Gastroesophageal sphincter (tissue), 3 donors: ENCODE measurements around the gene MTLN.

ENCODE experiments used
- CTCF ChIP-seq, 4 experiments: fragments of 200-600 bp in 2 of 4; fragments of 450-650 bp in 2 of 4; sonication (generic) in 1 of 4; IDR thresholded peaks; one replicate each; pipeline ENCODE4 v1.5.1; 2017 to 2019; ENCODE audit warnings: antibody characterized with exemption in 4 of 4, mild to moderate bottlenecking in 2 of 4, moderate library complexity in 2 of 4
- POLR2A ChIP-seq, 2 donors: fragments of 450-650 bp; IDR thresholded peaks; one replicate each; pipeline ENCODE4 v1.6.1; 2017; ENCODE audit warnings: antibody characterized with exemption in 2 of 2, mild to moderate bottlenecking in 2 of 2, moderate library complexity in 1 of 2
- POLR2AphosphoS5 ChIP-seq: sonication (generic); formaldehyde crosslinking; IDR thresholded peaks from one replicate; pipeline ENCODE4 v1.6.1; 2017; ENCODE audit warnings: antibody characterized with exemption

- no peak for TF ChIP-seq POLR2AphosphoS5
- TF ChIP-seq POLR2A (IDR thresholded peaks at IDR 0.05), result no peak
- TF ChIP-seq CTCF (IDR thresholded peaks at IDR 0.05), result no peak
These were observed 6.5 kb downstream of the MTLN start for GRCh38 chr2:110205660-110206455.
